ENCODE data around the gene ESPL1.
"Not testable (repeated sequence)": the region's sequence is repeated elsewhere in the genome, so short reads cannot be mapped to it uniquely, and the experiment has no call there.

ESPL1 gene

GRCh38 chr12:53265783-53266182, 2.3 kb upstream of the ESPL1 start:
- no peak for DNase-seq

- DNase-seq: no peak
Measured at GRCh38 chr12:53267306-53267998, 647 bp upstream of the ESPL1 start.

GRCh38 chr12:53268630-53269562, 797 bp downstream of the ESPL1 start:
- no peak for DNase-seq

- DNase-seq: no peak
Measured at GRCh38 chr12:53274445-53274844, 6.3 kb downstream of the ESPL1 start.

GRCh38 chr12:53276511-53276910, 8.4 kb downstream of the ESPL1 start:
- DNase-seq: no peak

- no peak for DNase-seq
Measured at GRCh38 chr12:53277981-53278380, 9.9 kb downstream of the ESPL1 start.

GRCh38 chr12:53279283-53279869, 11.3 kb downstream of the ESPL1 start:
- no peak for DNase-seq

GRCh38 chr12:53279888-53280498, 11.9 kb downstream of the ESPL1 start:
- no peak for DNase-seq

- DNase-seq: no peak
Measured at GRCh38 chr12:53286448-53286847, 18.3 kb downstream of the ESPL1 start.

GRCh38 chr12:53287741-53288216, 19.7 kb downstream of the ESPL1 start:
- peak; percentile 2 for DNase-seq

GRCh38 chr12:53288322-53288721, 20.2 kb downstream of the ESPL1 start:
- no peak for DNase-seq

- DNase-seq: no peak
Measured at GRCh38 chr12:53289891-53290290, 21.8 kb downstream of the ESPL1 start.

GRCh38 chr12:53290661-53291060, 22.6 kb downstream of the ESPL1 start:
- no peak for DNase-seq

GRCh38 chr12:53292426-53292825, 24.3 kb downstream of the ESPL1 start:
- DNase-seq: peak; percentile 37

GRCh38 chr12:53295070-53295890, 27.2 kb downstream of the ESPL1 start, which contains the start of gene PFDN5:
TSS of gene PFDN5 (plus strand) at chr12:53295542. CDS start at chr12:53295568, 26 bp downstream.
- peak; percentile 77 for DNase-seq

- DNase-seq: no peak
Measured at GRCh38 chr12:53295891-53296219, 27.8 kb downstream of the ESPL1 start.

- DNase-seq: not testable (repeated sequence)
Measured at GRCh38 chr12:53297106-53297505, 29.0 kb downstream of the ESPL1 start.

- no peak for DNase-seq
Measured at GRCh38 chr12:53298164-53298563, 30.1 kb downstream of the ESPL1 start.

- DNase-seq: no peak
Measured at GRCh38 chr12:53299101-53299453, 31.0 kb downstream of the ESPL1 start.

GRCh38 chr12:53299454-53300180, 31.5 kb downstream of the ESPL1 start, which contains the start of gene MYG1:
TSS of gene MYG1 (plus strand) at chr12:53299695. CDS start at chr12:53299738, 43 bp downstream.
- DNase-seq: peak; percentile 66

- no peak for DNase-seq
Measured at GRCh38 chr12:53300187-53300586, 32.1 kb downstream of the ESPL1 start.

All from NCI-H1092 treated with DMSO at 0.1 percent for 48 hours (cell line).